ENCODE results near the gene RAN.

The RAN gene

GRCh38 chr12:130849561-130850417 is 22.1 kb upstream of the RAN start:
- DNase-seq: no peak

GRCh38 chr12:130850418-130851021 is 21.3 kb upstream of the RAN start:
- H3K4me2 ChIP-seq (ENCODE audit: low read depth, low read length): no peak overlapping the region
- no peak overlapping the region for H3K4me3 ChIP-seq (ENCODE audit: low read length)
- H3K9me3 ChIP-seq (replicated peaks; ENCODE audit: insufficient read depth, low read length): no peaks in the 10 kb centered on the region
- H3F3A ChIP-seq (ENCODE audit: insufficient read depth, low read length): no peaks in the 10 kb centered on the region
- TF ChIP-seq EZH2 (optimal IDR thresholded peaks at IDR 0.05; ENCODE audit: low read depth, low read length) (no peak), EZH2phosphoT487 (IDR thresholded peaks at IDR 0.05; ENCODE audit: low read length) (no peak)
- TF ChIP-seq, protein P1, sequence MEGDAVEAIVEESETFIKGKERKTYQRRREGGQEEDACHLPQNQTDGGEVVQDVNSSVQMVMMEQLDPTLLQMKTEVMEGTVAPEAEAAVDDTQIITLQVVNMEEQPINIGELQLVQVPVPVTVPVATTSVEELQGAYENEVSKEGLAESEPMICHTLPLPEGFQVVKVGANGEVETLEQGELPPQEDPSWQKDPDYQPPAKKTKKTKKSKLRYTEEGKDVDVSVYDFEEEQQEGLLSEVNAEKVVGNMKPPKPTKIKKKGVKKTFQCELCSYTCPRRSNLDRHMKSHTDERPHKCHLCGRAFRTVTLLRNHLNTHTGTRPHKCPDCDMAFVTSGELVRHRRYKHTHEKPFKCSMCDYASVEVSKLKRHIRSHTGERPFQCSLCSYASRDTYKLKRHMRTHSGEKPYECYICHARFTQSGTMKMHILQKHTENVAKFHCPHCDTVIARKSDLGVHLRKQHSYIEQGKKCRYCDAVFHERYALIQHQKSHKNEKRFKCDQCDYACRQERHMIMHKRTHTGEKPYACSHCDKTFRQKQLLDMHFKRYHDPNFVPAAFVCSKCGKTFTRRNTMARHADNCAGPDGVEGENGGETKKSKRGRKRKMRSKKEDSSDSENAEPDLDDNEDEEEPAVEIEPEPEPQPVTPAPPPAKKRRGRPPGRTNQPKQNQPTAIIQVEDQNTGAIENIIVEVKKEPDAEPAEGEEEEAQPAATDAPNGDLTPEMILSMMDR (IDR thresholded peaks at IDR 0.05; ENCODE audit: low read length): no peak
- H2AFZ ChIP-seq (ENCODE audit: low read length): no peak overlapping the region
- no peak for DNase-seq
- no peaks in the 10 kb centered on the region for H3K9me2 ChIP-seq (replicated peaks; ENCODE audit: insufficient read depth, low read length)
- H3K9ac ChIP-seq (ENCODE audit: low read length): no peak overlapping the region
- no peaks in the 10 kb centered on the region for H3K27me3 ChIP-seq (replicated peaks; ENCODE audit: insufficient read depth, low read length)
- no peaks in the 10 kb centered on the region for H3K36me3 ChIP-seq (replicated peaks; ENCODE audit: insufficient read depth, low read length)
- H4K20me1 ChIP-seq (ENCODE audit: insufficient read depth, low read length): no peaks in the 10 kb centered on the region
- H3K79me2 ChIP-seq (ENCODE audit: low read length): no peaks in the 10 kb centered on the region
- H3K4me1 ChIP-seq (ENCODE audit: low read length): no peaks in the 10 kb centered on the region
- H3K27ac ChIP-seq (ENCODE audit: low read length): no peak overlapping the region

More at GRCh38 chr12:130849561-130850417, 22.1 kb upstream of the RAN start:
- Histone ChIP-seq H3K4me3 (ENCODE audit: low read length) (no peak overlapping the region), H3K9ac (ENCODE audit: low read length) (no peak overlapping the region), H3K9me3 (replicated peaks; ENCODE audit: insufficient read depth, low read length) (no peaks in the 10 kb centered on the region), H3K9me2 (replicated peaks; ENCODE audit: insufficient read depth, low read length) (no peaks in the 10 kb centered on the region), H3F3A (ENCODE audit: insufficient read depth, low read length) (no peaks in the 10 kb centered on the region), H3K27me3 (replicated peaks; ENCODE audit: insufficient read depth, low read length) (no peaks in the 10 kb centered on the region), H2AFZ (ENCODE audit: low read length) (no peak overlapping the region), H3K4me2 (ENCODE audit: low read depth, low read length) (no peak overlapping the region), H3K27ac (ENCODE audit: low read length) (no peak overlapping the region), H3K79me2 (ENCODE audit: low read length) (no peaks in the 10 kb centered on the region), H3K36me3 (replicated peaks; ENCODE audit: insufficient read depth, low read length) (no peaks in the 10 kb centered on the region), H3K4me1 (ENCODE audit: low read length) (no peaks in the 10 kb centered on the region), H4K20me1 (ENCODE audit: insufficient read depth, low read length) (no peaks in the 10 kb centered on the region)
- TF ChIP-seq, protein P1 (IDR thresholded peaks at IDR 0.05; ENCODE audit: low read length): no peak
- TF ChIP-seq EZH2phosphoT487 (IDR thresholded peaks at IDR 0.05; ENCODE audit: low read length) (no peak), EZH2 (optimal IDR thresholded peaks at IDR 0.05; ENCODE audit: low read depth, low read length) (no peak)

DNA sequence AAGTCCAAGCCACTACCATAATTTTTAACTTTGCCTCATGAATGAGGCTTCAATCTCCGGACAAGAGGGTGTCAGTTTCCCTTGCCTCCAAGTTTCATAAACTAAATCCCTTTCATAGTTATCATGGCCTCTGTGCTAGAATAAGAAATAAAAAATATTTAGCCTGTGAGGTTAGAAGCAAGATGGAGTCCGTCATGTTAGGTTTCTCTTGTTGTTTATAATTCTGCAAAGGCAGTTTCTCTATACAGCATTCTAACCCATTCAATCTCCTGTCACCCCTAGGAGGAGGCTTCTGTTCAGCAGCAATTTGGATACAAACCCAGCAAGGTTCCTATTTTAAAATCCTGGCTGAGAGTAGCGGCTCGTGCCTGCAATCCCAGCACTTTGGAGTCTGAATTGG is 15.8 kb upstream of the RAN start:
- H3K9me3 ChIP-seq (replicated peaks; ENCODE audit: insufficient read depth, low read length): no peaks in the 10 kb centered on the region
- no peak overlapping the region for H3K27ac ChIP-seq (ENCODE audit: low read length)

More for the DNA sequence above, 15.8 kb upstream of the RAN start:
- Histone ChIP-seq H3K9ac (ENCODE audit: low read length) (no peak overlapping the region), H3K4me3 (ENCODE audit: low read length) (no peak overlapping the region), H3K9me2 (replicated peaks; ENCODE audit: insufficient read depth, low read length) (no peaks in the 10 kb centered on the region), H2AFZ (ENCODE audit: low read length) (no peak overlapping the region), H3K4me2 (ENCODE audit: low read depth, low read length) (no peak overlapping the region), H3K79me2 (ENCODE audit: low read length) (no peaks in the 10 kb centered on the region), H3K27me3 (replicated peaks; ENCODE audit: insufficient read depth, low read length) (no peaks in the 10 kb centered on the region), H4K20me1 (ENCODE audit: insufficient read depth, low read length) (no peaks in the 10 kb centered on the region), H3K36me3 (replicated peaks; ENCODE audit: insufficient read depth, low read length) (no peaks in the 10 kb centered on the region), H3F3A (ENCODE audit: insufficient read depth, low read length) (no peaks in the 10 kb centered on the region), H3K4me1 (ENCODE audit: low read length) (no peaks in the 10 kb centered on the region)
- TF ChIP-seq EZH2phosphoT487 (IDR thresholded peaks at IDR 0.05; ENCODE audit: low read length) (no peak), EZH2 (optimal IDR thresholded peaks at IDR 0.05; ENCODE audit: low read depth, low read length) (no peak)
- TF ChIP-seq, protein P1 (IDR thresholded peaks at IDR 0.05; ENCODE audit: low read length): no peak
- no peak for DNase-seq
